Superior temporal gyrus (tissue), 1 donor: Measurements from ENCODE around the gene SMURF2.
"Not testable (repeated sequence)": the region's sequence is repeated elsewhere in the genome, so short reads cannot be mapped to it uniquely, and the experiment has no call there.

Experiments
- DNase-seq: peaks from one replicate; pipeline ENCODE4 v3.0.0-alpha.2; 2016; ENCODE audit errors: extremely low spot score

SMURF2 gene

GRCh38 chr17:64667807-64668721 lies 6.0 kb upstream of the SMURF2 start:
- not testable (repeated sequence) for DNase-seq

DNA sequence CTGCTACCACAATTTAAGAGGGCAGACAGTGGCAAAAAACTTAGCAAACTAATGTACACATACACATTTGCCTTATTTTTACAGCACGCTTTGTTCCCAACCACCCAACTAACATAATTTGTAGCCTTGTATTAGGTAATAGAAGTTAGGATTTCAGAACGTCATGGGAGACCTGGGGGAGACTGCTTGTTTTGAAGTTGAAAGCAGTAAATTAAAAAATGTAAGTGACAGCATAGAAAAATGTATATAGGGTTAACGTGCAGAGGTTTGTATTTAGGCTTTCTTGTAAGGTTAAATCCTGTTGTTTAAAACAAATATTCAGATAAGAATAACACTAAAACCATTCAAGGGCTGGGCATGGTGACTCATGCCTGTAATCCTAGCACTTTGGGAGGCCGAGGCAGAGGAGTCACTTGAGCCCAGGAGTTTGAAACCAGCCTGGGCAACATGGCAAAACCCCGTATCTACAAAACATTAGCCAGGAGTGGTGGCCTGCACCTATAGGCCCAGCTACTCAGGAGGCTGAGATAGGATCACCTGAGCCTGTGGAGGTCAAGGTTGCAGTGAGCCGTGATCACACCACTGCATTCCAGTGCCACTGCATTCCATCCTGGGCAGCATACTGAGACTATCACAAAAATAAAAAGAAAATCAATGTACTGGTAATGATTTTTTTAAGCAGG lies 2.3 kb upstream of the SMURF2 start:
- DNase-seq = not testable (repeated sequence)

DNA sequence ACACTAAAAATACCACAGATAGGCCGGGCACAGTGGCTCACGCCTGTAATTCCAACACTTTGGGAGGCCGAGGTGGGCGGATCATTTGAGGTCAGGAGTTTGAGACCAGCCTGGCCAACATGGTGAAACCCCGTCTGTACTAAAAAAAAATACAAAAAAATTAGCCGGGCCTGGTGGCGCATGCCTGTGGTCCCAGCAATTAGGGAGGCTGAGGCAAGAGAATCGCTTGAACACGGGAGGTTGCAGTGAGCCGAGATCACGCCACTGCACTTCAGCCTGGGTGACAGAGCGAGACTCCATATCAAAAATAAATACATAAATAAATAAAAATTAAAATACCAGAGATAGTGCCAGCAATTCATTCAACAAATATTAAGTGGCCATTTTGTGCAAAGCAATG lies 1.7 kb upstream of the SMURF2 start:
- not testable (repeated sequence) for DNase-seq

DNA sequence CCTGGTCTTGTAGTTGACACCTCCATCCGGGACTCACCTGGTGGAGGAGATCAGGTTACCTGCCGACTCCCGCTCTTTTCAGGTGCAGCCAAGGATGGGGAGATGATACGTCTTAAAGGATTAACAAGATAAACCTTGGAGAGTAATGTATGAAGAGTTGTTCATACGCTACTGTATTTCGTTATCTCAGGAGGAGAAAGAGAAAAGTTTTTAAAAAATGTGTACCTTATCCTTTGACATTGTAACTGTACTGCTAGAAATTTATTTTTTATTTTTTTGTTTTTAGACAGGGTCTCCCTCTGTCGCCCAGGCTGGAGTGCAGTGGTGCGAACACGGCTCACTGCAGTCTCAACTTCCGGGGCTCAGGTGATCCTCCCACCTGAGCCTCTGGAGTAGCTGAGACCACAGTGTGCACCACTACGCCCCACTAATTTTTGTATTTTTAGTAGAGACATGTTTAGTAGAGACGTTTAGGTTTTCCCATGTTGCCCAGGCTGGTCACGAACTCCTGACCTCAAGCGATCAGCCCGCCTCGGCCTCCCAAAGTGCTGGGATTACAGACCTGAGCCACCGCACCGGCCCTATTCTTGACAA lies 764 bp upstream of the SMURF2 start:
- no peak for DNase-seq

DNA sequence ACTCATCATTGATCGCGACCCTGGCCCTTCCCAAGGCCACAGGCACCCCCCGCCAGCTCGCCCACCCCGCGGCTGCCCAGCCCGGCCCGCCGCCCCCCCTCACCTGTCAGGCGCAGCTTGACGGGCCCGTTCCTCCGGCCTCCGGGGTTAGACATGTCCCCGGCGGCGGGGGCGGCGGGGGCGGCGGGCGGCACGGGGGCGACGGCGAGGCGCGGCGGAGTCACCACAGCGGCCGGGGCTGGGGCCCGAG lies 456 bp downstream of the SMURF2 start:
- no peak for DNase-seq

DNA sequence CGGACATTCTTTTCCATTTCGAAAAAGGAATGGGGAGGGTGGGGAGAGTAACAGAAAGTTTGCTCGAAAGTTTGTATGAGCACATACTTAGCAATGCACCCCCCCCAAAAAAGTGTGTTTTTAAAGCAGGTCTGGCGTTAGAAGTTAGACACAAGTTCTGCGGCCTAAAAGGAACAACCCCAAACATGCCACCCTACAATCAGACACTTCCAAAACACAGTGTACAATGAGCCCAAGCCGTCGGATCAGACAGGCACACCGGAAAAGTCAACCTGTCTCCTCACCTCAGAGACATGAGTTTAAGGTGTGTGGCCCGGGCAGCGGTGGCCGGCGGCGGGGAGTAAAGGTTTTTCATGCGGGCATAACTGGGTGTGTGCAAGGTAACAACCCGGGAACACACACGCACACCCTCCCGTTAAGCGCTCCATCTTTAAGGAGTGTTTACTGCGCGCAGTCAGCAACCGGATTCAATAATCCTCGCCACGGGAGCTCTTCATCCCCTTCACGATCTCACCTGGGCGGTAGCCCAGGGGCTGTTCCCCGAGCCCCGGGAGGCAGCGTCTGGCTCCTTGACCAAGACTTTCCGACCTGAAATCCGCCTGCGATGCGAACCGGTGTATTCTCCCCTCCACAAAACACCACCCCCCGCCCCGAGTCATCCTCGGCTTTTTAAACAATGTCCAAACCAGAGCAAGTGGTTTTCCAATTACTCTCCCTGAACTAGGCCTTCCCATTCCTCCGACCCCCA lies 955 bp downstream of the SMURF2 start:
- not testable (repeated sequence) for DNase-seq

GRCh38 chr17:64660195-64660977 lies 1.7 kb downstream of the SMURF2 start:
- DNase-seq = not testable (repeated sequence)

- no peak for DNase-seq
Measured at GRCh38 chr17:64658931-64659330, 3.2 kb downstream of the SMURF2 start.

DNA sequence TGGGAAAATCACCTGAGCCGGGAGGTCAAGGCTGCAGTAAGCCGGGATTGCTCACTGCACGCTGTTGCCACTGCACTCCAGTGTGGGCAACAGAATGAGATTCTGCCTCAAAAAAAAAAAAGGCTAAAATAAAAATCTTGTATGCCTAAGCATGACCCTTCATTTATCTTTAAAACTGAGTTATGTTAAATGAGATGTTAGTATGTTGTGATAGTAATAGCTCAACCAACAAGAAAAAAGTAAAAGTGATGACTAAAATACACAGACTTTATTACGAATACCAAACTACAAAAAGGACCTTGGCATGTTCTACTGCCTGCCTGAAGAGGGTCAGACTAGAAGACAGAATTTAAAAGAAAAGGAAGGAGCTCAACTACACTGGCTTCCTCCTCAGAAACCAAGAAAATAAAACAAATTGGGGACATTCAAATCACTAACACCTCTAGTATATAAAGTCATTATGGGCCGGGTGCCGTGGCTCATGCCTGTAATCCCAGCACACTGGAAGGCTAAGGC lies 4.4 kb downstream of the SMURF2 start:
- DNase-seq = no peak

DNA sequence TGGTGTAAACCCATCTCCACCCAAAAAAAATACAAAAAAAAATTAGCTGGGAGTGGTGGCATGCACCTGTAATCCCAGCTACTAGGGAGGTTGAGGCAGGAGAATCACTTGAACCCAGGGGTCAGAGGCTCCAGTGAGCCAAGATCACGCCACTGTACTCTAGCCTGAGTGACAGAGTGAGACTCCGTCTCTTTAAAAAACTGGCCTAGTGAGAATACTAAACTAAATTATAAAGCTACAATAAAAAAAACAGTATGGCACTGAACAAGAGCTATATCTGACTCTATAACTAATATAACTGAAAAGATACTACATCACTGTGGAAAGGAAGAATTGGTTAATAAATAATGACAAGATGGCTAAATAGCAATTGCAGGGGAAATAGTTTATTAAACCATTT lies 6.4 kb downstream of the SMURF2 start:
- no peak for DNase-seq

- DNase-seq = no peak
Measured at GRCh38 chr17:64653985-64654355, 8.1 kb downstream of the SMURF2 start.

DNA sequence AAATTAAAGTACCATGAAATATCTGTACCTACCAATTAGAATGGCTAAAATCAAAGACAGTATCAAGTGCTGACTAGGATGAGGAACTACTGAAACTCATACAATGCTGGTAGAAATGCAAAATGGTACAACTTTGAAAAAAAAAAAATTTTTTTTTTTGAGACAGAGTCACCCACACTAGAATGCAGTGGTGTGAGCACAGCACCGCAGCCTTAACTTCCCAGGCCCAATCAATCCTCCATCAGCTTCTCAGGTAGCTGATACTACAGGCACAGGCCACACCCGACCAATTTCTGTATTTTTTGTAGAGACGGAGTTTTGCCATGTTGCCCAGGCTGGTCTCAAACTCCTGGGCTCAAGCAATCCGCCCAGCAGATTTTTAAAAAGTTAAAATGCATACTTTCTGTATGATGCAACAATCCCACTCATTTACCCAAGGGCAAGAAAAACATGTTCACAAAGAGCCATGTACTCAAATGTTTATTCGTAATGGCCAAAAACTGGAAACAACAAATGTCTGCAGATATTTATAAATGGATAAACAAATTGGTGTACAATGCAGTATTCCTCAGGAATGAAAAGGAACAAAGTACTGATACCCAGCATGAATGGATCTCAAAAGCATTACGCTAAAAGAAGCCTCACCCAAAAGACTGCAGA lies 8.7 kb downstream of the SMURF2 start:
- no peak for DNase-seq

- DNase-seq = no peak
Measured at GRCh38 chr17:64651889-64652288, 10.2 kb downstream of the SMURF2 start.

GRCh38 chr17:64648234-64648633 lies 13.9 kb downstream of the SMURF2 start:
- no peak for DNase-seq

DNA sequence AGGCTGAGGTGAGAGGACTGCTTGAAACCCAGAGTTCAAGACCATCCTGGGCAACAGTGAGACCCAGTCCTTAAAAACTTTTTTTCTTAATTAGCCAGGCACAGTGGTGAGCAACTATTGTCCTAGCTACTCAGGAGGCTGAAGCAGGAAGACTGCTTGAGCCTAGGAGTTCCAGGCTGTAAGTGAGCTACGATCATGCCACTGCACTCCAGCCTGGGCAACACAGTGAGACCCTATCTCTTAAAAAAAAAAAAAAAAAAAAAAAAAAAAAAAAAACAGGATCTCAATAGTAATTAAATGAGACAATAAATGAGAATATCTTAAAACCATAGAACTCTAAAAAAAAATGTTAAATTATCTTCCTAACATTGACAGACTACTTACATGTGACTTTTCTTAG lies 14.3 kb downstream of the SMURF2 start:
- DNase-seq = no peak

- no peak for DNase-seq
Measured at GRCh38 chr17:64639516-64639915, 22.6 kb downstream of the SMURF2 start.

DNA sequence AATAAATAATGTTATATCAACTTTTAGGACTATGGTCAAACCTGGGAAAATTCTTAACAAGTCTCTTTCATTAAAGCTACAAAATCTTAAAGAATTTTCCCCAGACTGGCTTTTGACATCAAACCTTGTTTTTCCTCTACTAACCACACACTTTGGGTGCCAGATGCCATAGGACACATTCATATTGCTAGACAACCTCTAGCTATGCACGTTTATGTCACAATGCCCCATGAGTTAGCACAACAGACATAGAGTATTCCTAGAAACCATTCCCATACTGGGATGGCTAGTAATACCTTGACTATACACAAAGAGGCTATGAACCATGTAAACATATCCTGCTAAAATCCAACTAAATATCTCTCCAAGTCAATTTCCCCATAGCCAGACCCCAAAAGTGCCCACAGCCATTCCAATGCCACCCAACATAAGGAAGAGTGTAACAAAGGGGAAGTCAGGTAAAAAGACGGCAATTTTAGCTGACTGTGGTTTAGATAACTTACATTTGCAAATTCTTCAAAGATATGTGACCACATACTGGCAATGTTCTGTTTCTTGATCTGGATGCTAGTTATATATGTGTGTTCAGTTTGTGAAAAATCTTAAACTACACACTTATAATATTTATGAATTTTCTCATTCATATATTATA lies 23.4 kb downstream of the SMURF2 start:
- DNase-seq = no peak

DNA sequence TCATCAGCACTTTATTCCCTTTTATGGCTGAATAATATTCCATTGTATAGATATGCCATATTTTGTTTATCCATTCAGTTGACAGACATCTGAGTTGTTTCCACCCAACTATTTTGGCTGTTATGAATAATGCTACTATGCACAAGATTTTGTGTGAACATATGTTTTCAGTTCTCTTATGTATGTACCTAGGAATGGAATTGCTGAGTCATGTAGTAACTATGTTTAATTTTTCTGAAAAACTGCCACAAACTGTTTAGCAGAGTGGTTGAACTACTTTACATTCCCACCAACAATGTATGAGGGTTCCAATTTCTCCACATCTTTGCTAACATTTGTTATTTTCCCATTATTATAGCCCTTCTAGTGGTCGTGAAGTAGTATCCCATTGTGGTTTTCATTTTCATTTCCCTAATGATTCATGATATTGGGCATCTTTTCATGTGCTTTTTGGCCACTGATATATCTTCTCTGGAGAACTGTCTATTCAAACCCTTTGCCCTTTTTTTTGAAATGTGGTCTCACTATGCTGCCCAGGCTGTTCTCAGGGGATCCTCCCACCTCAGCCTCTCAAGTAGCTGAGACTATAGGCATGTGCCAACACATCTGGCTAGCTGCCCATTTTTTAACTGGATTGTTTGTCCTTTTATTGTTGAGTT lies 26.3 kb downstream of the SMURF2 start:
- DNase-seq = no peak

GRCh38 chr17:64634218-64634617 lies 27.9 kb downstream of the SMURF2 start:
- DNase-seq = no peak

- DNase-seq = no peak
Measured at GRCh38 chr17:64632606-64633005, 29.5 kb downstream of the SMURF2 start.
